Stimulated activated CD4-positive, alpha-beta T cell treated with anti-CD3 and anti-CD28 coated beads, TNF-alpha, amount 100 ng/mL, for 4 hours (primary cell): ENCODE results near the gene ATOX1.
"Not testable (repeated sequence)": the region's sequence is repeated elsewhere in the genome, so short reads cannot be mapped to it uniquely, and the experiment has no call there.

Experiments
- DNase-seq, 3 experiments: peaks; one replicate each; pipeline ENCODE4 v3.0.0-alpha.2; 2020; ENCODE audit warnings: low read depth in 3 of 3

The ATOX1 gene

GRCh38 chr5:151698081-151698480, 60.4 kb downstream of the ATOX1 start:
- DNase-seq: not testable (repeated sequence)

GRCh38 chr5:151697452-151697851, 61.0 kb downstream of the ATOX1 start:
- DNase-seq: no peak

GRCh38 chr5:151696470-151697061, 61.9 kb downstream of the ATOX1 start:
- DNase-seq: no peak

- no peak for DNase-seq
These were observed 63.0 kb downstream of the ATOX1 start for GRCh38 chr5:151695464-151695863.

GRCh38 chr5:151694035-151694485, 64.4 kb downstream of the ATOX1 start:
- DNase-seq: no peak
